ENCODE measurements around the gene SPATA12. TPM values are rescaled to one million over a fixed set of nuclear protein-coding genes. Genes with fewer than 3 reads are reported as not detected.

Gene SPATA12
- total RNA-seq, 4 donors from 2014 or later = not detected

DNA sequence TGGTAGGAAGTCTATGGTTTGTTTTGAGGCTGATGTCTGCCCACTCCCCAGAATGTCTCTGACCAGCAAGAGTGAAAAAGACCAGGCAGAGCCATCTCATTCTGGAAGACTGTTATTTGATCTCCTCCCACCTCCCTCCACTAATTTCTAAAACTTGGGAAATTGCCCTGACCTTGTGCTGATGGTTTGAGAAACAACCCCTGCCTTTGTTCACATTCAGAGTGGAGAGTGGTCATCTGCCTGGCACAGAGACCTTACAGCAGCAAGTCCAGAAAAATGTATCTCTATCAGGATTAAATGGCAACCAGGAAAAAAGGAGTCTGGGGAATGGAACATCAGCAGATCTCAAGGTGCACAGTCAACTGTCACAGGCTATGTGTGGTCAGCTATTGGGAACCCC lies 25.7 kb downstream of the SPATA12 start:
- H3K4me3 ChIP-seq = no peak overlapping the region
- H3K9me3 ChIP-seq = no peaks in the 10 kb centered on the region
- no peaks in the 10 kb centered on the region for H3K36me3 ChIP-seq
- no peak overlapping the region for H3K27ac ChIP-seq
- peaks cover 0 to 6% (median 1%) of the 10 kb centered on the region in 4 donors for H3K4me1 ChIP-seq
- in situ Hi-C loops (cut with MboI; ENCODE audit: low pct_ligation_motif_present in 1 of 4, low pct_unique_long_range_greater_than_20kb in 1 of 4, low sequenced_read_pairs in 3 of 4) (no loop called here), intact Hi-C loops (cut with DNase I; ENCODE audit: low total_unique reads) (no loop called here)
- DNase-seq = no peak
- TF ChIP-seq EP300 (IDR thresholded peaks at IDR 0.05; ENCODE audit: low read depth) (no peak), POLR2A (IDR thresholded peaks at IDR 0.05) (no peak), POLR2AphosphoS5 (IDR thresholded peaks at IDR 0.05) (no peak)
- TF ChIP-seq, protein P1, sequence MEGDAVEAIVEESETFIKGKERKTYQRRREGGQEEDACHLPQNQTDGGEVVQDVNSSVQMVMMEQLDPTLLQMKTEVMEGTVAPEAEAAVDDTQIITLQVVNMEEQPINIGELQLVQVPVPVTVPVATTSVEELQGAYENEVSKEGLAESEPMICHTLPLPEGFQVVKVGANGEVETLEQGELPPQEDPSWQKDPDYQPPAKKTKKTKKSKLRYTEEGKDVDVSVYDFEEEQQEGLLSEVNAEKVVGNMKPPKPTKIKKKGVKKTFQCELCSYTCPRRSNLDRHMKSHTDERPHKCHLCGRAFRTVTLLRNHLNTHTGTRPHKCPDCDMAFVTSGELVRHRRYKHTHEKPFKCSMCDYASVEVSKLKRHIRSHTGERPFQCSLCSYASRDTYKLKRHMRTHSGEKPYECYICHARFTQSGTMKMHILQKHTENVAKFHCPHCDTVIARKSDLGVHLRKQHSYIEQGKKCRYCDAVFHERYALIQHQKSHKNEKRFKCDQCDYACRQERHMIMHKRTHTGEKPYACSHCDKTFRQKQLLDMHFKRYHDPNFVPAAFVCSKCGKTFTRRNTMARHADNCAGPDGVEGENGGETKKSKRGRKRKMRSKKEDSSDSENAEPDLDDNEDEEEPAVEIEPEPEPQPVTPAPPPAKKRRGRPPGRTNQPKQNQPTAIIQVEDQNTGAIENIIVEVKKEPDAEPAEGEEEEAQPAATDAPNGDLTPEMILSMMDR (IDR thresholded peaks at IDR 0.05) = no peak
- no peaks in the 10 kb centered on the region for H3K27me3 ChIP-seq

DNA sequence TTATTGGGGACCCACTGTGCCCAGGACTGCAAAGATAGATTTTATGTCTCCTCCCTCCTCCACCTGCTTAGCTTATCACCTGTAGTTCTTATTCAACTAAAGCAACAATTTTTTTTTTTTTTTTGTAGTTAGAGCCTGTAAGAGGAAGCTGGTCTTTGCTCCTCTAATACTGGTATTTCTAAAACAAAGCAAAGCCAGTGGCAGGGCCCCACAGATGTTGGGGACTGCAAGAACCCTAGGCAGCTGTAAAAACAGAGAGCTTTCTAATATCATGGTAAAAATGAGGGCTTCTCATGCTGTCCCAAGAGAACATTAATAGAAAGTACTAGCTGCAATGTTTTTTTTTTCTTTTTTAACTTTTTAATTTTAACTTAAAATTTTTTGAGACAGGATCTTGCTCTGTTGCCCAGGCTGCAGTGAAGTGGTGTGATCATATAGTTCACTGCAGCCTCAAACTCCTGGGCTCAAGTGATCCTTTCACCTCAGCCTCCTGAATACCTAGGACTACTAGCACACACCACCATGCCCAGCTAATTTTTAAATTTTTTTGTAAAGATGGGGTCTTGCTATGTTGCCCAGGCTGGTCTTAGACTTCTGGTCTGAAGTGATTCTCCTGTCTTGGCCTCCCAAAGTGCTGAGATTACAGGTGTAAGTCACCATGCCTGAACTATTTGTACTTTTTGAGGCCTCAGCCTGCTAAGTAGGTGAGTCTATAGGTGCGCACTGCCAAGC lies 27.1 kb downstream of the SPATA12 start:
- H3K4me3 ChIP-seq = no peak overlapping the region
- no peaks in the 10 kb centered on the region for H3K27me3 ChIP-seq
- in situ Hi-C loops (cut with MboI; ENCODE audit: low pct_ligation_motif_present in 1 of 4, low pct_unique_long_range_greater_than_20kb in 1 of 4, low sequenced_read_pairs in 3 of 4) (no loop called here), intact Hi-C loops (cut with DNase I; ENCODE audit: low total_unique reads) (no loop called here)
- 100% methylated on average over 1 of the region's 1 CpG for WGBS, 2 donors (ENCODE audit: low coverage in 1 of 2)
- H3K27ac ChIP-seq = no peak overlapping the region
- H3K36me3 ChIP-seq = no peaks in the 10 kb centered on the region
- no peaks in the 10 kb centered on the region for H3K9me3 ChIP-seq
- peaks cover 0 to 13% (median 3%) of the 10 kb centered on the region in 4 donors for H3K4me1 ChIP-seq
- no peak for DNase-seq
- TF ChIP-seq POLR2AphosphoS5 (IDR thresholded peaks at IDR 0.05) (no peak), EP300 (IDR thresholded peaks at IDR 0.05; ENCODE audit: low read depth) (no peak), POLR2A (IDR thresholded peaks at IDR 0.05) (no peak)
- TF ChIP-seq, protein P1 (IDR thresholded peaks at IDR 0.05) = no peak

DNA sequence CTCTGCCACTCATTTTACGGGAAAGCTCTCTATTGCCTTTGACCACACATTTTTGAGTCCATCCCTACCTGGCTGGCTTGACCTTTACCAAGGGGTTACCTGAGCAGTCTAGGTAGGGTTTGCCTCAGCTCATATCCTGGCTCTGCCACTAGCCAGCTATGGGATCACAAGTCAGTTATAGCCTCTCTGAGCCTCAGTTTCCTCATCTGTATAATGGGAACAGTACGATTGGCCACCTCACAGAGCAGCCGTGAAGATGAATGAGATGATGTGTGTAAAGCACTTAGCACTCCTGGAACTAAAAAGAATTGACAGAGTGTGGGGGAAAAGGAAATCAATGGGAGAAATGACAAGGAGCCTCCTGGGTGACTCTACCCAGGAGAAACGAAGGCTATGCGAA lies 28.0 kb downstream of the SPATA12 start:
- H3K27ac ChIP-seq = no peak overlapping the region
- no peaks in the 10 kb centered on the region for H3K27me3 ChIP-seq
- no peak for TF ChIP-seq EP300 (IDR thresholded peaks at IDR 0.05; ENCODE audit: low read depth)
- TF ChIP-seq, protein P1 (IDR thresholded peaks at IDR 0.05) = no peak
- TF ChIP-seq POLR2A (IDR thresholded peaks at IDR 0.05) = no peak
- no peak for TF ChIP-seq POLR2AphosphoS5 (IDR thresholded peaks at IDR 0.05)
- DNase-seq = no peak
- no peaks in the 10 kb centered on the region for H3K36me3 ChIP-seq
- in situ Hi-C loops (cut with MboI; ENCODE audit: low pct_ligation_motif_present in 1 of 4, low pct_unique_long_range_greater_than_20kb in 1 of 4, low sequenced_read_pairs in 3 of 4) (no loop called here), intact Hi-C loops (cut with DNase I; ENCODE audit: low total_unique reads) (no loop called here)
- no peak overlapping the region for H3K4me3 ChIP-seq
- 83% methylated on average over 5 of the region's 5 CpGs for WGBS, 2 donors (ENCODE audit: low coverage in 1 of 2)
- H3K4me1 ChIP-seq = peaks cover 0 to 13% (median 3%) of the 10 kb centered on the region in 4 donors
- H3K9me3 ChIP-seq = no peaks in the 10 kb centered on the region

DNA sequence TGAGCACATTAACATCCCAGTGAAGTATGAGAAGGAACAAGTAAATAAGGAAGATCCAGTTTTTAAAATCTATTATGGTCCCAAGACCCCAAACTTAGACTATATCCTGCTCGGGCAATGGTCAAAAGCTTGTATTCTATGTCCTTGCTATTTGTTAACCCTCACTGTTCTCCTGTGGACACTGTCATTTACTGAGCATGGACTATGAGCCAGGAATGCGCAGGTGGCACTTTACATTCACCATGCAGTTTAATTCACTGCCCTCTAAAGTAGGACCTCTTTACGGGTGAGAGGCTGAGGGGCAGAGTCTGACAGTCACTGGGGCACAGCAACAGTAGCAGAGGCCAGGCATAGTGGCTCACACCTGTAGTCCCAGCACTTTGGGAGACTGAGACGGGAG lies 28.6 kb downstream of the SPATA12 start:
- DNase-seq = no peak
- H3K27ac ChIP-seq = no peak overlapping the region
- no peaks in the 10 kb centered on the region for H3K27me3 ChIP-seq
- 90 to 100% methylated on average over 1 to 4 of the region's 4 CpGs for WGBS, 2 donors (ENCODE audit: low coverage in 1 of 2)
- no peak overlapping the region for H3K4me3 ChIP-seq
- TF ChIP-seq EP300 (IDR thresholded peaks at IDR 0.05; ENCODE audit: low read depth) (no peak), POLR2AphosphoS5 (IDR thresholded peaks at IDR 0.05) (no peak), POLR2A (IDR thresholded peaks at IDR 0.05) (no peak)
- TF ChIP-seq, protein P1 (IDR thresholded peaks at IDR 0.05) = no peak
- intact Hi-C loops (cut with DNase I; ENCODE audit: low total_unique reads) = no loop called here
- H3K4me1 ChIP-seq = peaks cover 0 to 13% (median 3%) of the 10 kb centered on the region in 4 donors
- H3K36me3 ChIP-seq = no peaks in the 10 kb centered on the region
- H3K9me3 ChIP-seq = no peaks in the 10 kb centered on the region
- in situ Hi-C loops (cut with MboI; ENCODE audit: low pct_ligation_motif_present in 1 of 4, low pct_unique_long_range_greater_than_20kb in 1 of 4, low sequenced_read_pairs in 3 of 4) = no loop called here
